ENCODE results near the gene GABRB1.
"Not testable (repeated sequence)": the region's sequence is repeated elsewhere in the genome, so short reads cannot be mapped to it uniquely, and the experiment has no call there.

GABRB1 gene

DNA sequence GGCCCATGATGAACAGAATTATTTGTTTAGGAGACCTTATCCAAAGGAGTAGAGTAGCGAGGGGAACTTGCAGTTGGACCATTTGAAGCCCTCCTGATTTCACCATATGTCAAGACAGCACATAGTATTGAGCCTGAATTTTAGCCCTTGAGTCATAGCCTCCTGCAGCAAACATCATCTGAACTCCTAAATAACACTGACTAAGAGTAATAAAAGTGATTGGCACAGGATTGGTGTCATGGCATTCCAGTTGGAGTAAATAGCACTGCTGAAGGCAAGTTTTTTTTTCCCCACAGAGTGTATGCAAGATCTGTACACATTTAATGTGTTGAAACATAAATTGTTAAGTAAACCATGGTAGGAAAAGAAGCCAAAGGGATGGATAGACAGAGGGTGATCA, 343.1 kb downstream of the GABRB1 start:
- no peaks in the 10 kb centered on the region for H3K27me3 ChIP-seq (ENCODE audit: insufficient read depth, low read length, poor library complexity)
- no peaks in the 10 kb centered on the region for H3K36me3 ChIP-seq (ENCODE audit: insufficient read depth, low read length)
- no peaks in the 10 kb centered on the region for H3K9me3 ChIP-seq (ENCODE audit: insufficient read depth, low read length, severe bottlenecking)
- no peak for ATAC-seq (ENCODE audit: insufficient read depth, low read depth)
- no peaks in the 10 kb centered on the region for H3K4me1 ChIP-seq (ENCODE audit: insufficient read depth, low read length)
- no peak overlapping the region for H3K9ac ChIP-seq (ENCODE audit: low read depth, low read length)
- TF ChIP-seq, protein P1, sequence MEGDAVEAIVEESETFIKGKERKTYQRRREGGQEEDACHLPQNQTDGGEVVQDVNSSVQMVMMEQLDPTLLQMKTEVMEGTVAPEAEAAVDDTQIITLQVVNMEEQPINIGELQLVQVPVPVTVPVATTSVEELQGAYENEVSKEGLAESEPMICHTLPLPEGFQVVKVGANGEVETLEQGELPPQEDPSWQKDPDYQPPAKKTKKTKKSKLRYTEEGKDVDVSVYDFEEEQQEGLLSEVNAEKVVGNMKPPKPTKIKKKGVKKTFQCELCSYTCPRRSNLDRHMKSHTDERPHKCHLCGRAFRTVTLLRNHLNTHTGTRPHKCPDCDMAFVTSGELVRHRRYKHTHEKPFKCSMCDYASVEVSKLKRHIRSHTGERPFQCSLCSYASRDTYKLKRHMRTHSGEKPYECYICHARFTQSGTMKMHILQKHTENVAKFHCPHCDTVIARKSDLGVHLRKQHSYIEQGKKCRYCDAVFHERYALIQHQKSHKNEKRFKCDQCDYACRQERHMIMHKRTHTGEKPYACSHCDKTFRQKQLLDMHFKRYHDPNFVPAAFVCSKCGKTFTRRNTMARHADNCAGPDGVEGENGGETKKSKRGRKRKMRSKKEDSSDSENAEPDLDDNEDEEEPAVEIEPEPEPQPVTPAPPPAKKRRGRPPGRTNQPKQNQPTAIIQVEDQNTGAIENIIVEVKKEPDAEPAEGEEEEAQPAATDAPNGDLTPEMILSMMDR (IDR thresholded peaks at IDR 0.05; ENCODE audit: borderline replicate concordance, extremely low read depth, low read length, poor library complexity, severe bottlenecking), result no peak
- no peak for TF ChIP-seq EZH2 (IDR thresholded peaks at IDR 0.05; ENCODE audit: borderline replicate concordance, low read depth, low read length, severe bottlenecking)
- H3K4me3 ChIP-seq (ENCODE audit: low read depth in 1 of 2, low read length in 2 of 2), result no peak overlapping the region
- no peaks in the 10 kb centered on the region for H3K79me2 ChIP-seq (ENCODE audit: insufficient read depth, low read length)
- no peak for DNase-seq
- no peak overlapping the region for H2AFZ ChIP-seq (ENCODE audit: low read depth, low read length)
- H4K20me1 ChIP-seq (ENCODE audit: insufficient read depth, low read length), result no peaks in the 10 kb centered on the region
- no peak overlapping the region for H3K27ac ChIP-seq (ENCODE audit: low read length)
- no peak overlapping the region for H3K4me2 ChIP-seq (ENCODE audit: insufficient read depth, low read length)

DNA sequence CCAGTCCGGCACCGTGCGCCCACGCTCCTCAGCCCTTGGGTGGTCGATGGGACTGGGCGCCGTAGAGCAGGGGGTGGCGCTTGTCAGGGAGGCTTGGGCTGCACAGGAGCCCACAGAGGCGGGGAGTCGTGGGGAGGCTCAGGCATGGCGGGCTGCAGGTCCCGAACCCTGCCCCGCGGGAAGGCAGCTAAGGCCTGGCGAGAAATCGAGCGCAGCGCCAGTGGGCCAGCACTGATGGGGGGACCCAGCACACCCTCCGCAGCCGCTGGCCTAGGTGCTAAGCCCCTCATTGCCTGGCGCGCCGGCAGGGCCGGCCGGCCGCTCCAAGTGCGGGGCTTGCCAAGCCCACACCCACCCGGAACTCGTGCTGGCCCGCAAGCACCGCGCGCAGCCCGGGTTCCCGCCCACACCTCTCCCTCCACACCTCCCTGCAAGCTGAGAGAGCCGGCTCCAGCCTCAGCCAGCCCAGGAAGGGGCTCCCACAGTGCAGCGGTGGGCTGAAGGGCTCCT, 346.7 kb downstream of the GABRB1 start:
- not testable (repeated sequence) for H3K9ac ChIP-seq (ENCODE audit: low read depth, low read length); ATAC-seq (ENCODE audit: insufficient read depth, low read depth); H3K79me2 ChIP-seq (ENCODE audit: insufficient read depth, low read length); H3K4me1 ChIP-seq (ENCODE audit: insufficient read depth, low read length); H3K4me2 ChIP-seq (ENCODE audit: insufficient read depth, low read length); H3K4me3 ChIP-seq (ENCODE audit: low read depth in 1 of 2, low read length in 2 of 2); H3K27me3 ChIP-seq (ENCODE audit: insufficient read depth, low read length, poor library complexity); H2AFZ ChIP-seq (ENCODE audit: low read depth, low read length); H3K9me3 ChIP-seq (ENCODE audit: insufficient read depth, low read length, severe bottlenecking); H3K27ac ChIP-seq (ENCODE audit: low read length); DNase-seq; H3K36me3 ChIP-seq (ENCODE audit: insufficient read depth, low read length); H4K20me1 ChIP-seq (ENCODE audit: insufficient read depth, low read length)

DNA sequence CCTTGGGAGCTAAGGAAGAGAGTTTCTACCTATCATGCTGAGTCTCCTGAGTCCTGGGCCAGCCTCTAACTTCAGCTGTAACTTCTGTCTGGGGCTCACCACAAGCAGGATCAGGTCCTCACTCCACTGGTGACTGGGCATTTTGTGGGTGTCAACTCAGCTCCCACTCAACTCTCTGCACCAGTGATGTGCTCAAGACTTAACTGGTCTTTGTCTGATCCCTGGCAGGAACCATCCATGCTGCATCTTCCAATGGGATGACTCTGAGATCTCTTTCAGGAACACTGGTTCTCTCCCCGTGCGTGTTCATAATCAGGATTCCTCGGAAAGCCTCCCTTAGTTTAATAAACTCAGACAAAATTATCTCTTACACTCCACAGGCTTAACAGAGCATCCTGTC, 349.8 kb downstream of the GABRB1 start:
- H3K4me3 ChIP-seq (ENCODE audit: low read depth in 1 of 2, low read length in 2 of 2), result no peak overlapping the region
- ATAC-seq (ENCODE audit: insufficient read depth, low read depth) (no peak), DNase-seq (no peak)
- H3K79me2 ChIP-seq (ENCODE audit: insufficient read depth, low read length), result no peaks in the 10 kb centered on the region
- no peak overlapping the region for H2AFZ ChIP-seq (ENCODE audit: low read depth, low read length)
- no peaks in the 10 kb centered on the region for H3K9me3 ChIP-seq (ENCODE audit: insufficient read depth, low read length, severe bottlenecking)
- no peaks in the 10 kb centered on the region for H3K36me3 ChIP-seq (ENCODE audit: insufficient read depth, low read length)
- no peak overlapping the region for H3K4me2 ChIP-seq (ENCODE audit: insufficient read depth, low read length)
- H3K27me3 ChIP-seq (ENCODE audit: insufficient read depth, low read length, poor library complexity), result peaks cover 4% of the 10 kb centered on the region
- H3K9ac ChIP-seq (ENCODE audit: low read depth, low read length), result no peak overlapping the region
- no peak overlapping the region for H3K27ac ChIP-seq (ENCODE audit: low read length)
- no peaks in the 10 kb centered on the region for H3K4me1 ChIP-seq (ENCODE audit: insufficient read depth, low read length)
- no peaks in the 10 kb centered on the region for H4K20me1 ChIP-seq (ENCODE audit: insufficient read depth, low read length)
- TF ChIP-seq, protein P1 (IDR thresholded peaks at IDR 0.05; ENCODE audit: borderline replicate concordance, extremely low read depth, low read length, poor library complexity, severe bottlenecking), result no peak
- no peak for TF ChIP-seq EZH2 (IDR thresholded peaks at IDR 0.05; ENCODE audit: borderline replicate concordance, low read depth, low read length, severe bottlenecking)

DNA sequence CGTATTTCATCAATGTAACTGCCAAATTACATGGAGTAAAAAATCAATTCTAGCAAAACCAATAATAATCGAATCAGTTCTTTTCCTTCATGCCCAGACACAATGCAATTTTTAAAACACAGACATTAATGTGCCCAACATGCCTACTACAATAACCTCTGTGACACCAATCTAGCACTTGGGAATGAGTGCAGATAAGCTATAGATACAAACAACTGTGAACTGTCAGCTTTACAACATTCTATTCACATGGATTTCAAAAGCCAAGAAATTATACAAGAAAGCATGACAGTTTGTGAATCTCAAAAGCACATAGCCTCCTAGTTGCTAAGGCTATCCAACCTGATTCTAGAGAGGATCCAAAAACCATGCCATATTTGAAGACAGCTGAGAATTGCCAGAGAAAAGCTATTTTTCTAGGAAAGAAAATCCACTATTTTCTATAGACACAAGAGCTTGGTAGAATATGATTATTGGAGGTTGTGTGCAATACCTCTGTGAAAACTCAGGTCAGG, 351.5 kb downstream of the GABRB1 start:
- DNase-seq, result no peak
- Histone ChIP-seq H3K9me3 (ENCODE audit: insufficient read depth, low read length, severe bottlenecking) (no peaks in the 10 kb centered on the region), H3K36me3 (ENCODE audit: insufficient read depth, low read length) (no peaks in the 10 kb centered on the region), H3K9ac (ENCODE audit: low read depth, low read length) (no peak overlapping the region), H3K27me3 (ENCODE audit: insufficient read depth, low read length, poor library complexity) (peaks cover 4% of the 10 kb centered on the region), H3K4me1 (ENCODE audit: insufficient read depth, low read length) (no peaks in the 10 kb centered on the region), H4K20me1 (ENCODE audit: insufficient read depth, low read length) (no peaks in the 10 kb centered on the region), H3K4me3 (ENCODE audit: low read depth in 1 of 2, low read length in 2 of 2) (no peak overlapping the region), H3K4me2 (ENCODE audit: insufficient read depth, low read length) (no peak overlapping the region), H3K79me2 (ENCODE audit: insufficient read depth, low read length) (no peaks in the 10 kb centered on the region), H3K27ac (ENCODE audit: low read length) (no peak overlapping the region), H2AFZ (ENCODE audit: low read depth, low read length) (no peak overlapping the region)
- ATAC-seq (ENCODE audit: insufficient read depth, low read depth), result no peak
- TF ChIP-seq EZH2 (IDR thresholded peaks at IDR 0.05; ENCODE audit: borderline replicate concordance, low read depth, low read length, severe bottlenecking), result no peak
- TF ChIP-seq, protein P1 (IDR thresholded peaks at IDR 0.05; ENCODE audit: borderline replicate concordance, extremely low read depth, low read length, poor library complexity, severe bottlenecking), result no peak

All from DND-41 (cell line).